Peyer's patch (tissue), 4 donors: ENCODE data around the gene DPF3. TPM values are rescaled to one million over a fixed set of nuclear protein-coding genes. Genes with fewer than 3 reads are reported as not detected.

ENCODE experiments used
- DNase-seq, 3 donors: peaks; one replicate each; pipeline ENCODE4 v3.0.0-alpha.2; 2017 to 2019
- H3K27ac ChIP-seq, 4 donors: fragments of 200-600 bp; sonication (generic); one replicate each; pipeline ENCODE4 v1.5.1; 2016 to 2019
- H3K27me3 ChIP-seq, 2 donors: fragments of 200-600 bp; sonication (generic); one replicate each; pipeline ENCODE4 v1.5.1; 2019
- H3K36me3 ChIP-seq, 3 donors: fragments of 200-600 bp; sonication (generic); one replicate each; pipeline ENCODE4 v1.5.1; 2016 to 2019
- H3K4me1 ChIP-seq, 4 donors: fragments of 200-600 bp; sonication (generic); one replicate each; pipeline ENCODE4 v1.5.1; 2016 to 2019
- H3K4me3 ChIP-seq, 4 donors: fragments of 200-600 bp; sonication (generic); 1 replicate in 3 of 4; 2 replicates in 1 of 4; pipeline ENCODE4 v1.5.1; 2016 to 2019; ENCODE audit warnings: mild to moderate bottlenecking in 1 of 4
- H3K9me3 ChIP-seq, 4 donors: fragments of 200-600 bp; sonication (generic); one replicate each; pipeline ENCODE4 v1.5.1; 2016 to 2019; ENCODE audit warnings: mild to moderate bottlenecking in 1 of 4
- POLR2A ChIP-seq, 2 donors: fragments of 450-650 bp; IDR thresholded peaks; one replicate each; pipeline ENCODE4 v1.5.1; 2017; ENCODE audit warnings: antibody characterized with exemption in 2 of 2, mild to moderate bottlenecking in 2 of 2, moderate library complexity in 2 of 2
- total RNA-seq, 4 donors: library from RNA; depleted of rRNA; stranded (reverse); fragments of >200 nt; gene quantifications; one replicate each; pipeline ENCODE4 v1.1.0, GENCODE V29; 2016
- TF ChIP-seq, protein P1 (sequence below), 6 experiments: fragments of 450-650 bp in 4 of 6; fragments of 200-600 bp in 2 of 6; sonication (generic) in 1 of 6; IDR thresholded peaks; one replicate each; pipeline ENCODE4 v1.5.1; 2017 to 2019; ENCODE audit warnings: antibody characterized with exemption in 6 of 6, mild to moderate bottlenecking in 3 of 6, moderate library complexity in 1 of 6

Gene DPF3
- total RNA-seq, 4 donors from 2014 or later, result 10.7 to 25.6 (median 17.9) TPM

DNA sequence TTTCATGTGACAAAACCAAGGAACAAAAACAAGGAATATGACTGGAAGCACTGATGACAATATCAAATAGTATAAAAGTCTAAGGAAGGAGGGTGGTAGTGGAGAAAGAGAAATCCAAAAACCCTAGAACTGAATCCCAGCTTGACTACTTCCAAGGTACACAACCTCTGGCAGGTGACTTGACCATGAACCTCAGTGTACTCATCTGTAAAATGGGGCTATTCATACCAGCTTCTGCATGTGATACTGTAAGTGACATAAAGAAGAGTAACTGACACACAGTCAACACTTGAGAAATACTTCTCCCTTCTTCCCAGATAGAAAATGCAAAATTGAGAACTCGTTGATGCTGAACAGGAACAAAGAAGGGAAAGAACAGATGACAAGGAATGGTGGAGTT lies 10.3 kb upstream of the DPF3 start:
- Histone ChIP-seq H3K4me3 (no peak overlapping the region), H3K27me3 (no peaks in the 10 kb centered on the region), H3K4me1 (peaks cover 0 to 11% (median 0%) of the 10 kb centered on the region in 4 donors), H3K36me3 (no peaks in the 10 kb centered on the region), H3K9me3 (no peaks in the 10 kb centered on the region), H3K27ac (no peak overlapping the region)
- no peak for TF ChIP-seq POLR2A (IDR thresholded peaks at IDR 0.05)
- TF ChIP-seq, protein P1, sequence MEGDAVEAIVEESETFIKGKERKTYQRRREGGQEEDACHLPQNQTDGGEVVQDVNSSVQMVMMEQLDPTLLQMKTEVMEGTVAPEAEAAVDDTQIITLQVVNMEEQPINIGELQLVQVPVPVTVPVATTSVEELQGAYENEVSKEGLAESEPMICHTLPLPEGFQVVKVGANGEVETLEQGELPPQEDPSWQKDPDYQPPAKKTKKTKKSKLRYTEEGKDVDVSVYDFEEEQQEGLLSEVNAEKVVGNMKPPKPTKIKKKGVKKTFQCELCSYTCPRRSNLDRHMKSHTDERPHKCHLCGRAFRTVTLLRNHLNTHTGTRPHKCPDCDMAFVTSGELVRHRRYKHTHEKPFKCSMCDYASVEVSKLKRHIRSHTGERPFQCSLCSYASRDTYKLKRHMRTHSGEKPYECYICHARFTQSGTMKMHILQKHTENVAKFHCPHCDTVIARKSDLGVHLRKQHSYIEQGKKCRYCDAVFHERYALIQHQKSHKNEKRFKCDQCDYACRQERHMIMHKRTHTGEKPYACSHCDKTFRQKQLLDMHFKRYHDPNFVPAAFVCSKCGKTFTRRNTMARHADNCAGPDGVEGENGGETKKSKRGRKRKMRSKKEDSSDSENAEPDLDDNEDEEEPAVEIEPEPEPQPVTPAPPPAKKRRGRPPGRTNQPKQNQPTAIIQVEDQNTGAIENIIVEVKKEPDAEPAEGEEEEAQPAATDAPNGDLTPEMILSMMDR (IDR thresholded peaks at IDR 0.05), result no peak
- DNase-seq, result no peak

- Histone ChIP-seq H3K36me3 (no peaks in the 10 kb centered on the region), H3K4me1 (peaks cover 0 to 11% (median 0%) of the 10 kb centered on the region in 4 donors), H3K27ac (no peak overlapping the region), H3K4me3 (no peak overlapping the region), H3K9me3 (no peaks in the 10 kb centered on the region), H3K27me3 (no peaks in the 10 kb centered on the region)
- TF ChIP-seq, protein P1 (IDR thresholded peaks at IDR 0.05), result no peak
- TF ChIP-seq POLR2A (IDR thresholded peaks at IDR 0.05), result no peak
- no peak for DNase-seq
These were observed 9.8 kb upstream of the DPF3 start for GRCh38 chr14:72903716-72904115.

- Histone ChIP-seq H3K4me3 (no peak overlapping the region), H3K36me3 (no peaks in the 10 kb centered on the region), H3K4me1 (peaks cover 0 to 11% (median 0%) of the 10 kb centered on the region in 4 donors), H3K9me3 (no peaks in the 10 kb centered on the region), H3K27ac (no peak overlapping the region), H3K27me3 (no peaks in the 10 kb centered on the region)
- DNase-seq, result no peak
- no peak for TF ChIP-seq POLR2A (IDR thresholded peaks at IDR 0.05)
- TF ChIP-seq, protein P1 (IDR thresholded peaks at IDR 0.05), result no peak
These were observed 9.1 kb upstream of the DPF3 start for GRCh38 chr14:72902801-72903530.

DNA sequence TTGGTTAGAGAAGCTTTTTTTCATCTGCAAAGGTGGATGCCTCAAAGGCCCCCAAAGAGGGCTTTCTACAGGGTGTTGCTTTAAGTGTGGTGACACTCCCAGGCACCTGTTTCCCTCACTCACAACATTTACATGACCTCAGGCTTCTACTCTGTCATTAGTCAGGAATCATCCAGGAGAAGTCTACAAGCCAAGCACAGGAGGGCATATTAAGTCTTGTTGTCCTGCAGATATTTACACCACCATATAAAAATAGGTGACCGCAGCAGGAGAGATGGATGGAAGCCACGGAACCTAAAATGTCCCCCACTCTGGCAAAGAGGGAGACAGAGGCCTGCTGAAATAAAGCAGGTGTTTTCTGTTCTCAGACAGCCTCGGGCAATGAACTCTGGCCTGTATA lies 7.5 kb upstream of the DPF3 start:
- Histone ChIP-seq H3K9me3 (no peaks in the 10 kb centered on the region), H3K27me3 (no peaks in the 10 kb centered on the region), H3K36me3 (no peaks in the 10 kb centered on the region), H3K4me1 (peaks cover 0 to under 1% (median 0%) of the 10 kb centered on the region in 4 donors), H3K27ac (no peak overlapping the region), H3K4me3 (no peak overlapping the region)
- TF ChIP-seq, protein P1 (IDR thresholded peaks at IDR 0.05), result no peak
- TF ChIP-seq POLR2A (IDR thresholded peaks at IDR 0.05), result no peak
- no peak for DNase-seq

DNA sequence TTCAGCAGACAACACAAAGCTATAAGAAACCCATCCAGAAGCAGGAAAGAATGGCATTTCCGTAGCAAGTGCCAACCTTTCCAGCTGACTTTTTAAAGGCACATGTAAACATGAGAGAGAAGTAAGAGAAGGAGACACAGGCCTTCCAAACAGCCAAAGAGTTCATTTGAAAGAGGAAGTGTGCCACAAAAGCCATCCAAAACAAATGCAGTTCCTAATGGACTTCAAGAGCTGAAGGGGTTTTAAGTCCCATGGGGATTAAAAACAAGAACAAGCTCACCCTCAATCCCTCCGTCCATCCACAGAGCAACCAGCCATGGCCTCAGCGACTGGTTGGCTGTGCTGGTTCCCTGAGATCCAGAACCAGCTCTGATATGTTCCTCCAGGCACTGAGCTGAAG lies 4.5 kb upstream of the DPF3 start:
- no peaks in the 10 kb centered on the region for H3K27me3 ChIP-seq
- no peak for DNase-seq
- H3K36me3 ChIP-seq, result no peaks in the 10 kb centered on the region
- H3K27ac ChIP-seq, result no peak overlapping the region
- no peaks in the 10 kb centered on the region for H3K9me3 ChIP-seq
- H3K4me1 ChIP-seq, result peaks cover 0 to 10% (median 0%) of the 10 kb centered on the region in 4 donors
- H3K4me3 ChIP-seq, result no peak overlapping the region
- TF ChIP-seq, protein P1 (IDR thresholded peaks at IDR 0.05), result no peak
- no peak for TF ChIP-seq POLR2A (IDR thresholded peaks at IDR 0.05)
